Gastrocnemius medialis (tissue), 4 donors: ENCODE results near the gene RNF113B.

ENCODE experiments used
- POLR2A ChIP-seq, 2 donors: fragments of 450-650 bp; IDR thresholded peaks; one replicate each; pipeline ENCODE4 v1.6.1; 2017; ENCODE audit warnings: antibody characterized with exemption in 2 of 2, mild to moderate bottlenecking in 2 of 2, moderate library complexity in 2 of 2
- TF ChIP-seq, protein P1 (sequence below), 5 experiments: fragments of 450-650 bp in 3 of 5; fragments of 200-600 bp in 2 of 5; sonication (generic) in 2 of 5; IDR thresholded peaks in 4 of 5; conservative IDR thresholded peaks in 1 of 5; 1 replicate in 4 of 5; 2 replicates in 1 of 5; pipeline ENCODE4 v1.5.1; 2016 to 2019; ENCODE audit warnings: antibody characterized with exemption in 5 of 5, mild to moderate bottlenecking in 3 of 5, moderate library complexity in 3 of 5

DNA sequence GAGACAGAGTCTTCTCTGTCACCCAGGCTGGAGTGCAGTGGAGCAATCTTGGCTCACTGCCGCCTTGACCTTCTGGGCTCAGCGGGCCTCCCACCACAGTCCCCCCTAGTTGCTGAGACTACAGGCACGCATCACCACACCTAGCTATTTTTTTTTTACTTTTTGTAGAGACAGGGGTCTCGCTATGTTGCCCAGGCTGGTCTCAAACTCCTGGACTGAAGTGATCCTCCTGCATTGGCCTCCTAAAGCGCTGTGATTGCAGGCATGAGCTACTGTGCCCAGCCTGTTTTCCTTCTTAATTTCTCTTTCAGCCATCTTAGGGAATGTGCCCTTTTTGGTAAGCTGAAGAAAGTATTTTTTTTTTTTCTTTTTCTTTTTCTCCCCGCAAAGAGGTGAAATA lies 42.6 kb upstream of the RNF113B start:
- no peak for TF ChIP-seq POLR2A (IDR thresholded peaks at IDR 0.05)
- TF ChIP-seq, protein P1, sequence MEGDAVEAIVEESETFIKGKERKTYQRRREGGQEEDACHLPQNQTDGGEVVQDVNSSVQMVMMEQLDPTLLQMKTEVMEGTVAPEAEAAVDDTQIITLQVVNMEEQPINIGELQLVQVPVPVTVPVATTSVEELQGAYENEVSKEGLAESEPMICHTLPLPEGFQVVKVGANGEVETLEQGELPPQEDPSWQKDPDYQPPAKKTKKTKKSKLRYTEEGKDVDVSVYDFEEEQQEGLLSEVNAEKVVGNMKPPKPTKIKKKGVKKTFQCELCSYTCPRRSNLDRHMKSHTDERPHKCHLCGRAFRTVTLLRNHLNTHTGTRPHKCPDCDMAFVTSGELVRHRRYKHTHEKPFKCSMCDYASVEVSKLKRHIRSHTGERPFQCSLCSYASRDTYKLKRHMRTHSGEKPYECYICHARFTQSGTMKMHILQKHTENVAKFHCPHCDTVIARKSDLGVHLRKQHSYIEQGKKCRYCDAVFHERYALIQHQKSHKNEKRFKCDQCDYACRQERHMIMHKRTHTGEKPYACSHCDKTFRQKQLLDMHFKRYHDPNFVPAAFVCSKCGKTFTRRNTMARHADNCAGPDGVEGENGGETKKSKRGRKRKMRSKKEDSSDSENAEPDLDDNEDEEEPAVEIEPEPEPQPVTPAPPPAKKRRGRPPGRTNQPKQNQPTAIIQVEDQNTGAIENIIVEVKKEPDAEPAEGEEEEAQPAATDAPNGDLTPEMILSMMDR (IDR thresholded peaks at IDR 0.05 in 4 of 5, conservative IDR thresholded peaks at IDR 0.05 in 1 of 5): no peak
